Ishikawa (cell line): ENCODE data around the gene ACTRT2.

Source experiments
- CEBPB ChIP-seq: IDR thresholded peaks from 2 replicates; pipeline ENCODE4 v1.6.1; 2012
- CREB1 ChIP-seq: IDR thresholded peaks from 2 replicates; pipeline ENCODE4 v1.6.1; 2012; ENCODE audit warnings: low read depth
- EGR1 ChIP-seq: IDR thresholded peaks from 2 replicates; pipeline ENCODE4 v1.6.1; 2012
- EP300 ChIP-seq: IDR thresholded peaks from 2 replicates; pipeline ENCODE4 v1.6.1; 2012; ENCODE audit warnings: borderline replicate concordance
- FOXM1 ChIP-seq: IDR thresholded peaks from 2 replicates; pipeline ENCODE4 v1.6.1; 2012; ENCODE audit warnings: low read depth, borderline replicate concordance
- NFIC ChIP-seq: IDR thresholded peaks from 2 replicates; pipeline ENCODE4 v1.6.1; 2012
- RAD21 ChIP-seq: IDR thresholded peaks from 2 replicates; pipeline ENCODE4 v1.6.1; 2012; ENCODE audit warnings: low read depth
- TAF1 ChIP-seq: IDR thresholded peaks from 2 replicates; pipeline ENCODE4 v1.6.1; 2012; ENCODE audit warnings: low read depth, mild to moderate bottlenecking
- TCF12 ChIP-seq: IDR thresholded peaks from 2 replicates; pipeline ENCODE4 v1.6.1; 2012; ENCODE audit warnings: low read depth
- TEAD4 ChIP-seq: IDR thresholded peaks from 2 replicates; pipeline ENCODE4 v1.6.1; 2012
- YY1 ChIP-seq: IDR thresholded peaks from 2 replicates; pipeline ENCODE4 v1.6.1; 2012; ENCODE audit warnings: low read depth
- ZBTB7A ChIP-seq: IDR thresholded peaks from 2 replicates; pipeline ENCODE4 v1.6.1; 2012; ENCODE audit warnings: low read depth
- TF ChIP-seq, protein P1 (sequence below): IDR thresholded peaks from 2 replicates; pipeline ENCODE4 v1.6.1; 2012; ENCODE audit warnings: low read depth, mild to moderate bottlenecking
- TF ChIP-seq, protein P2 (sequence below): IDR thresholded peaks from 2 replicates; pipeline ENCODE4 v1.6.1; 2012
- TF ChIP-seq, protein P3 (sequence below): IDR thresholded peaks from 2 replicates; pipeline ENCODE4 v1.6.1; 2012

The ACTRT2 gene

DNA sequence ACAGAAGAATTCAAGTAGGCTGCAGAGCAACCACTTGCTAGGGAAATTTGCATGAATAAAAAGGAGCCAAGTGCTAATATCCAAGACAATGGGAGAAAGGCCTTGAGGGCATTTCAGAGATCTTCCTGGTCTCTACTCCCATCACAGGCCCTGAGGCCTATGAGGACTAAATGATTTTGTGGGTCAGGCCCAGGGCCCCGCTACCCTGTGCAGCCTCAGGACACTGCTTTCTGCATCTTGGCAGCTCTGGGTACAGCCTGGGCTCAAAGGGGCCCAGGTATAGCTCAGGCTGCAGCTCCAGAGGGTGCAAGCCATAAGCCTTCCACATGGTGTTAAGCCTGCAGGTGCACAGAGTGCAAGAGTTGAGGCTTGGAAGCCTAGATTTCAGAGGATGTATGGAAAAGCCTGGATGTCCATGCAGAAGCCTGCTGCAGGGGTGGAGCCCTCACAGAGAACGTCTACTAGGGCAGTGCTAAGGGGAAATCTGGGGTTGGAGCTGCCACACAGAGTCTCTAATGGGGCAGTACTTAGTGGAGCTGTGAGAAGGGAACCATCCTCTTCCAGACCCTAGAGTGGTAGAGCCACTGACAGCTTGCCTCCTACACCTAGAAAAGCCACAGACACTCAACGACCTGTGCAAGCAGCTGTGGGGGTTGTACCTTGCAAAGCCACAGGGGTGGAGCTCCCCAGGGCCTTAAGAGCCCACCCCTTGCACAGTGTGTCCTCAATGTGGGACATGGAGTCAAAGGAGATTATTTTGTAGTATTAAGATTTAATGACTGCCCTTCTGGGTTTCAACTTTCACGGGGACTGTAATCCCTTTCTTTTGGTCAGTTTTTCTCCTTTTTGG, 13.7 kb upstream of the ACTRT2 start:
- no peak for TF ChIP-seq YY1
- TF ChIP-seq TCF12 = no peak
- no peak for TF ChIP-seq CREB1
- TF ChIP-seq, protein P1, sequence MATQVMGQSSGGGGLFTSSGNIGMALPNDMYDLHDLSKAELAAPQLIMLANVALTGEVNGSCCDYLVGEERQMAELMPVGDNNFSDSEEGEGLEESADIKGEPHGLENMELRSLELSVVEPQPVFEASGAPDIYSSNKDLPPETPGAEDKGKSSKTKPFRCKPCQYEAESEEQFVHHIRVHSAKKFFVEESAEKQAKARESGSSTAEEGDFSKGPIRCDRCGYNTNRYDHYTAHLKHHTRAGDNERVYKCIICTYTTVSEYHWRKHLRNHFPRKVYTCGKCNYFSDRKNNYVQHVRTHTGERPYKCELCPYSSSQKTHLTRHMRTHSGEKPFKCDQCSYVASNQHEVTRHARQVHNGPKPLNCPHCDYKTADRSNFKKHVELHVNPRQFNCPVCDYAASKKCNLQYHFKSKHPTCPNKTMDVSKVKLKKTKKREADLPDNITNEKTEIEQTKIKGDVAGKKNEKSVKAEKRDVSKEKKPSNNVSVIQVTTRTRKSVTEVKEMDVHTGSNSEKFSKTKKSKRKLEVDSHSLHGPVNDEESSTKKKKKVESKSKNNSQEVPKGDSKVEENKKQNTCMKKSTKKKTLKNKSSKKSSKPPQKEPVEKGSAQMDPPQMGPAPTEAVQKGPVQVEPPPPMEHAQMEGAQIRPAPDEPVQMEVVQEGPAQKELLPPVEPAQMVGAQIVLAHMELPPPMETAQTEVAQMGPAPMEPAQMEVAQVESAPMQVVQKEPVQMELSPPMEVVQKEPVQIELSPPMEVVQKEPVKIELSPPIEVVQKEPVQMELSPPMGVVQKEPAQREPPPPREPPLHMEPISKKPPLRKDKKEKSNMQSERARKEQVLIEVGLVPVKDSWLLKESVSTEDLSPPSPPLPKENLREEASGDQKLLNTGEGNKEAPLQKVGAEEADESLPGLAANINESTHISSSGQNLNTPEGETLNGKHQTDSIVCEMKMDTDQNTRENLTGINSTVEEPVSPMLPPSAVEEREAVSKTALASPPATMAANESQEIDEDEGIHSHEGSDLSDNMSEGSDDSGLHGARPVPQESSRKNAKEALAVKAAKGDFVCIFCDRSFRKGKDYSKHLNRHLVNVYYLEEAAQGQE = no peak
- TF ChIP-seq, protein P2, sequence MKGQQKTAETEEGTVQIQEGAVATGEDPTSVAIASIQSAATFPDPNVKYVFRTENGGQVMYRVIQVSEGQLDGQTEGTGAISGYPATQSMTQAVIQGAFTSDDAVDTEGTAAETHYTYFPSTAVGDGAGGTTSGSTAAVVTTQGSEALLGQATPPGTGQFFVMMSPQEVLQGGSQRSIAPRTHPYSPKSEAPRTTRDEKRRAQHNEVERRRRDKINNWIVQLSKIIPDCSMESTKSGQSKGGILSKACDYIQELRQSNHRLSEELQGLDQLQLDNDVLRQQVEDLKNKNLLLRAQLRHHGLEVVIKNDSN = no peak
- no peak for TF ChIP-seq NFIC
- no peak for TF ChIP-seq FOXM1
- no peak for TF ChIP-seq CEBPB
- TF ChIP-seq, protein P3, sequence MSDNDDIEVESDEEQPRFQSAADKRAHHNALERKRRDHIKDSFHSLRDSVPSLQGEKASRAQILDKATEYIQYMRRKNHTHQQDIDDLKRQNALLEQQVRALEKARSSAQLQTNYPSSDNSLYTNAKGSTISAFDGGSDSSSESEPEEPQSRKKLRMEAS = no peak
- TF ChIP-seq RAD21 = no peak
- TF ChIP-seq ZBTB7A = no peak
- TF ChIP-seq TAF1 = no peak
- no peak for TF ChIP-seq EP300
- no peak for TF ChIP-seq TEAD4
- TF ChIP-seq EGR1 = no peak

DNA sequence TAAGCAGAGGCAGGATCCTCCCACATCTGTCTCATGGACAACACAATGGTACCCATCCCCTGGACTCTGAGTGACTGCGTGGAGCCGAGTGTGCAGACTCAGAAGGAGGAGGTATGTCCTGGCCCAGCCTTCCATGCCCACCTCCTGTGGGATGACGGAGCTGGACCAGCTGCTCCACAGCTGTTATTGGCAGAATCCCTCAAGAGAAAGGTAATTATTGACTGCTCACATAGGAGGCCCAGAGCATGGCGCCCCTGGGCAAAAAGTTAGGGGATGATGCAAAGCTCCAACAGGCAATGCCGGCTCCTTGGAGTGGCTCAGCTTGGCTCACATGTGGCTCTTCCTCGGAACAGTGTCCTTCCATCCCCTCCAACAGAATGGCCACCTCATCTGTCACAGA, 12.2 kb upstream of the ACTRT2 start:
- TF ChIP-seq TCF12 = no peak
- TF ChIP-seq TAF1 = no peak
- TF ChIP-seq EP300 = no peak
- no peak for TF ChIP-seq CEBPB
- TF ChIP-seq TEAD4 = no peak
- no peak for TF ChIP-seq CREB1
- TF ChIP-seq, protein P2 = no peak
- TF ChIP-seq FOXM1 = no peak
- TF ChIP-seq, protein P3 = no peak
- TF ChIP-seq NFIC = no peak
- TF ChIP-seq RAD21 = no peak
- TF ChIP-seq, protein P1 = no peak
- TF ChIP-seq ZBTB7A = no peak
- no peak for TF ChIP-seq YY1
- TF ChIP-seq EGR1 = no peak

DNA sequence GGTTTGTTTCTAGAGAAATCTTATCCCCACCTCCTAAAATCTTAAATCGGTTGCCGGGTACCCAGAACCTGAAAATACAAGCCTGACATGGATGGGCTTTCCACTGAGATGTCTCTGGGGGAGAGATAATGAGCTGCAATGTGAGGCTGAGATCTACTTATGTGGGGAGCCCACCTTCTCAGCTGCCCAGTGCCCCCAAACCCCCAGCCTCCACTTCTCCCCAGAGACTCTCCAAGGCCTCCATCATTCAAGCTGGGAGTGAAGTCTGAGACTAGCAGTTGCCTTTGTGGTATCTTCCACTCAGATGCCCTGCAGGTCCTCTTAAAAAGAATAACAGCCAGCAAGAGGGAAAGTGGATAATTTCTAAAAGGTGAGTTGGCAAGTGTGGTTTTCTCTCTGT, 11.7 kb upstream of the ACTRT2 start:
- TF ChIP-seq, protein P1 = no peak
- TF ChIP-seq TEAD4 (no peak), TCF12 (no peak), ZBTB7A (no peak), CEBPB (no peak), EP300 (no peak), EGR1 (no peak), TAF1 (no peak), RAD21 (no peak), YY1 (no peak), CREB1 (no peak), FOXM1 (no peak), NFIC (no peak)
- TF ChIP-seq, protein P2 = no peak
- TF ChIP-seq, protein P3 = no peak
